ENCODE measurements around the gene EML6.

EML6 gene

DNA sequence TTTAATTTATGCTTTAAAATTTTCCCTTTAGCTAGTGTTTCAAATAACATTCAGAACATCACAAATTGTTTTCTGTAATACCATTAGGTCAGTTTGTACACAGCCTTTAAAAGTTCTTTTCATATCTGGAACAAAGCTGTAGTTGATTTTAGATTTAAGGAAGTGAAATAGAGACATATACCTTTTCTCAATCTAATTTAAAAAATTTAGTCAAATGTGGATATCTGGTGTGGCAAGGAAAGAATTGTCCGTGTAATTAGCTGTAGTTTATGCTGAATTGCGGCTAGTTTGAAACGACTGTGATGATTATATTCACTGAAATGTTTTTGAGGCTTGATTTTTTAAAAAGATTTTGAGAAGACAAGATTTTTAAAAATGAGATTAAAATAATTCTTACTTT lies 59.9 kb downstream of the EML6 start:
- no peak for DNase-seq

DNA sequence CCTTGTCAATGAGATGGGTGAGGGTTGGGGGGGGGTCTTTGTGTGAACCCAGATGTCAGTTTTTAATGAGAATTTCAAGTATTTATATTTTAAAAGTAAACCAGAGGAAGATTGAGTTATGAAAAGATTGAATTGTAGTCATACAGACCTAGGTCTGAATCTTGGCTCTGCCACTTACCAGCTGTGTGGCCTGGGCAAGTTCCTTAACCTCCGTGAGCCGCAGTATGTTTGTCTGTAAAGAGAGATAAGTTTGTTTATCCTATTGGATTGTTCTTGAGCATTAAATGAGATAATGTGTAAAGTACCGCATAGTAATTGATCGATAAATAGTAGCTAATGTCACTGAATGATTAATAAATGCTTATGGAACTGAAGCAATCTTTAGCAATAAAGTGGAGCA lies 63.8 kb downstream of the EML6 start:
- DNase-seq, result no peak
- in situ Hi-C loops (cut with MboI; ENCODE audit: low pct_unique_long_range_greater_than_20kb, low sequenced_read_pairs), result no loop called here

More for the DNA sequence above, 59.9 kb downstream of the EML6 start:
- in situ Hi-C loops (cut with MboI; ENCODE audit: low pct_unique_long_range_greater_than_20kb, low sequenced_read_pairs), result no loop called here

DNA sequence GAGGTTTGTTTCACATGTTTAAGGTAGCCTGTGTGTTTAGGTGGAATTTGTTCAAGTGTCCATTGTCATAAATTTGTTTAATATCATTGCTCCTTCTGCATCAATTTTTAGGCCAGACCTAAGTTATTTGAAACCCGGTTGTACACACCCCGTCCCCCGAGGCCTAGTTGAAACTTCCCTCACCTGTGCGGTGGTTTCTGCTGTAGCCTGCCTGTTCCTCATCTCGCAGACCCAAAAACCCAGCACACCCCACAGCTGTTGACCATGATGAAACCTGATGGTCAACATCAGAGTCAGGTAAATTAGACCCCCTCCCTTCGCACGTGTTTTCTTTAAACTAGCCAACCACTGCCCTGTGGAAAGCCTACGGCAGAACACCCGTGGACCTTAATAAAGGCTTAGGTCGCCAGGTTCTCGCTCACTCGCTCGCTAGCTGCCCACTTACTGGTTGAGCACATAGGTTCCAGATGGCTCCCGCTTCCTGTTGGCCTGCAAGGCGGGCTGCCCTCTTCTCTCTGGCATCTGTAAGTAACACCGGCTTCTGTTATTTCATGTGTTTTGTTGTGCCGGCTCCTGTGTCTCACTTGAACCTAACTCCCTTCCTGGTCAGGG lies 64.4 kb downstream of the EML6 start:
- in situ Hi-C loops (cut with MboI; ENCODE audit: low pct_unique_long_range_greater_than_20kb, low sequenced_read_pairs), result no loop called here
- no peak for DNase-seq

DNA sequence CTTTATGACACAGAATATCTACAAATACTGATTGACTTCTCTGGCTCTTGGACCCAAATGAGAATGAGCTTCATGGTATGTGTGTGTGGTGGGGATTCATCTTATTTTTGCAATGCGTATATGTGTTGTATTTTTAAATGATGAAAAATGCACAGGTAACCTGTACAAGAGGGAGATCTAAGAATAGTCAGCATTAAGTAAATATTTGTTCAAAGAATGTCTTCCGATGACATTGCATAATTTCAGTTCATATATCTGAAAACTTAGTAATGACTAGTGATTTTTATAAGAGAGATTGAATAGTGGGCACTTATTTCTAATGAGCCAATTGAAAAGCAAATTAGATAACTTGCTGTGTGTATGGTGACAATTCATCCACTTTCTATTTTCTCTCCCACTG lies 66.4 kb downstream of the EML6 start:
- in situ Hi-C loops (cut with MboI; ENCODE audit: low pct_unique_long_range_greater_than_20kb, low sequenced_read_pairs), result no loop called here
- no peak for DNase-seq

DNA sequence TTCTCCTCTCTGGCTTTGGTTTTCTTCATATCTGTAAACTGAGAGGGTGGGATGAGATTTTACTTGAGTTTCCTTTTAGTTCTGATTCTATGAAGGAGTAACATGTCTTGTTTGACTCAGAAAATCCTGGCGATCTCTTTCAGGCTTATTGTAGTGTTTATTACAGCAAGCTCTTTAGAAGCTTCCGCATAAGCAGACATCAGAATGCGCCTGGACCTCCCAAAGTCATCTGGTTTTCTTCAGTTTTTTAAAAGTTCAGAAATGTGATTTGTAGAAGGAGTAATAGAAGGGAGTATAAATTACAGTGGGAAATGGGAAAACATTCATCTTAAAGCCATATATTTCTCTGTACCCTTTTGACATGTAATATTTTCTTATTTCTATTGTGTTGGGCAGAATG lies 68.4 kb downstream of the EML6 start:
- no peak for DNase-seq
- in situ Hi-C loops (cut with MboI; ENCODE audit: low pct_unique_long_range_greater_than_20kb, low sequenced_read_pairs), result no loop called here

DNA sequence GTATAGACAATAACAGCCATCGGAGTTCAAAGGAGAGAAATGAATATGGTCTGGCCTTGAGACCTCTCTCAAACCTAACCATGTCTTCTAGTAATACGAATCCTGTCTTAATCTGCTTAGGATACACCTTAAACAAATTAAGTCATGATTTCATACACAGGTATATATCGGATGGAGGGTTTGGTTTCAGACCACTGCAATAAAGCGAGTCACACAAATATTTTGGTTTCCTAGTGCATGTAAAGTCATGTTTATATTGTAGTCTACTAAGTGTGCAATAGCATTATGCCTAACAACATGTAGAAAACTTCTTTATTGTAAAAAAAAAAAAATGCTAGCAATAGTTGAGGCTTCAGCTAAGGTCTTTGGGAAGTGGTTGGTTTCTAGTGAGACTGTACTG lies 73.8 kb downstream of the EML6 start:
- in situ Hi-C loops (cut with MboI; ENCODE audit: low pct_unique_long_range_greater_than_20kb, low sequenced_read_pairs), result no loop called here
- no peak for DNase-seq

DNA sequence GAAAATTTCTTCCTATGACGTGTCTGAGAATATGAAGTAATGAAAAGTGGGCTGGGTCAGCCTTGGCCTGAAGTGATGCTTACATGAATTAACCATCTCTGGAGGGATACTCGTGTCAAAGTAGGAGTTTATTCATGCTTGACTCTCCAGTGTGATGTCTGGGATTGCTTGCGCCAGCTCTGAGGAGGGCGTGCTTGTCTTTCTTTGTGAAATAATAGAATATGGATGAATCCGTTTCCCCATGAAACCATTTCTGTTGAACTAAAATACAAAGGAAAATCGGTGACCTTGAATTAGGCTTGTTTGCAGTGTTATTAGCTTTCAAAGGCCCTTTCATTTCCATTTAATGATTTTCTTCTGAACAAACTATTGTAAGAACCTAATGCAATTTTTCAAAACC lies 77.9 kb downstream of the EML6 start:
- DNase-seq, result no peak

DNA sequence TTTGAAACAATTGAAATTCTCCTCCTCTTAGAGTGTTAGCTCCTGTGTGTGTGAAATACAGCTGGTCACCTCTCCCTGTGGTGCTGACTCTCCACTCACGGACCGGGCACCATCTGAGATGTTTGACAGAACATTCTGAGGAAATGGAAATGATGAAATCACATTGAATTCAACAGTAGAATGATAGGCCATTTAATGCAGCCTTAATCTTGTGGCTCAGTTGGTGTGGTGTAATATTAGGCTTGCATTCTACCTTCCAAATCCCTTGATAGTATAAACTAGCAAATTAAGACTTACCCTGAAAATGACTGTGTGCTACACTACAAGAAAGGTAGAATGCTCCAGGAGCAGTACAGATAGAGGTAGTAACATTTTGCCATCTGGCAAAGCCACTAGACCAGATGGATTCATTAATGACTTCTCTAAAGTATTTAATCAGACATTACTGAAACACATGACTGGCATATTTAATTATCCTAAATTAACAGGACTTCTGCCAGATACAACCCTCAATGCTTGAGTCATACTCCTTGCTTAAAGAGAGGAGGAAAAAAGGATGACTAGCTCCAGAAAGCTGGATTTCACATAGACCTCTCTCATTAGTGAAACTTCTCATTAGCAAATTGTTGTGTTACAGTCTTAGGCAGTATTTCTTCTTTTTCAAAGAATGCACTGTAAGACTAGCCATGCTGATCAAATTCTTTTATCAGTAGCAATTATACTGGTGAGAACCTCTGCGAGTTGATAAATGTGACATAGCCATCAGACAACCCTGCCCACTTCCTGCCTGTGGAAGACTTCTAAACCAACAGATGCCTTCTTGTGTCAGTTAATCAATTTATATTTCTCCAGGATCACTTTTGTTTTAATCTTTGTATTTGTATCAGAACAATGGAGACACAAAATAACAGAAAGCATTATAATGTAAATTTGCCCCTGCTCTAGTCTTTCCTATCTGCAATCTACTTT lies 80.6 kb downstream of the EML6 start:
- peak; percentile 9 for DNase-seq
- in situ Hi-C loops (cut with MboI; ENCODE audit: low pct_unique_long_range_greater_than_20kb, low sequenced_read_pairs), result no loop called here

More for the DNA sequence above, 77.9 kb downstream of the EML6 start:
- in situ Hi-C loops (cut with MboI; ENCODE audit: low pct_unique_long_range_greater_than_20kb, low sequenced_read_pairs), result no loop called here

DNA sequence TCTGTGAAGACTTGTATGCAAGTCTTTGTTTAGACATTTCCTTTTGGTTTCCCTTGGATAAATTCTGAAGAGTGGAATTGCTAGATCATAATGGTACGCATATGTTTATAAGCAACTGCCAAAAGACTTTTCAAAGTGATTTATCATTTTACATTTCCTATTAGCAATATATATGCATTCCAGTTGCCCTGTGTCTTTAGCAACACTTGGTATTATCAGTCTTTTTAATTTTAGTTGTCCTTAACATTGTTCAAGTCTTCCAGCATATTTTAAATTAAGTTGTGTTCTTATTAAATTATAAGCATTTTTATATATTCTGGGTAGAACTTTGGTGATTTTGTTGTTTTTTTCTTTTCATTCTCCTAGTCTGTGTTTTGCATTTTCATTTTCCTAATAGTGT lies 81.8 kb downstream of the EML6 start:
- DNase-seq, result no peak
- in situ Hi-C loops (cut with MboI; ENCODE audit: low pct_unique_long_range_greater_than_20kb, low sequenced_read_pairs), result no loop called here

DNA sequence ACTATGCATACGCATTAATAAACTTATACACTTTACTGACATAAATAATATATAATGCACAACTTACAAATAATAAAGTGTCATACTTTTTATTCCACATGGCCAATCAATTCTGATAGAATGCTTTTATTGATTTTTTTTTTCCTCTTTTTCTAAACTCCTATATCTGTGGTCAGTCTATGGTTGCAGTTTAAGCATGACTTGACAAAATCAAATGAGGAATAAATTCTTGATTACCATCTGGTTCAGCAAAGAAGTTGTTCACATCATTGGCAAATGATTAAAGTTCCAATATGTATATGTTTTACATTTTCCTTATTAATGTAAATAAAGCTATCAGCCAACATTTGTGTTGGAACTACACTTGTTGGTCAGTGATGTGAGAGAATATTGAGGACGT lies 83.5 kb downstream of the EML6 start:
- in situ Hi-C loops (cut with MboI; ENCODE audit: low pct_unique_long_range_greater_than_20kb, low sequenced_read_pairs), result no loop called here
- DNase-seq, result no peak

DNA sequence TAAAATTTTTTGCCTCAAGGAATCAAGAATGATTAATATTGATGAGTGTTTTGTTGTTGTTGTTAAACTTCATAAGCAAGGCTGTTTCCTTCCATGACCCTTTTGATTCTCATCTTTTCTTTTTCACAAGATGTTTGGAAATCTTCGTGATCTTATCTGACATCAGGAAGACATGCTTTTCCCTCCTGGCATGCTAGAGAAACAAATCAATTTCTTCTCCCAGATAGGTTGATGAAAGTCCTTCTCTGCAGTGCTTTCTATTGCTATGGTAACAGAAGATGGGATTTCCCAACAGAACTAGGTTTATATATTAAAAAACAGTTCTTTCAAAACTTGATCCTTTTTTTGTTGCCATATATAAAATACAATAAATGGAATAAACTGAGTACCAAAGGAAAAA lies 85.2 kb downstream of the EML6 start:
- DNase-seq, result no peak
- in situ Hi-C loops (cut with MboI; ENCODE audit: low pct_unique_long_range_greater_than_20kb, low sequenced_read_pairs), result no loop called here

DNA sequence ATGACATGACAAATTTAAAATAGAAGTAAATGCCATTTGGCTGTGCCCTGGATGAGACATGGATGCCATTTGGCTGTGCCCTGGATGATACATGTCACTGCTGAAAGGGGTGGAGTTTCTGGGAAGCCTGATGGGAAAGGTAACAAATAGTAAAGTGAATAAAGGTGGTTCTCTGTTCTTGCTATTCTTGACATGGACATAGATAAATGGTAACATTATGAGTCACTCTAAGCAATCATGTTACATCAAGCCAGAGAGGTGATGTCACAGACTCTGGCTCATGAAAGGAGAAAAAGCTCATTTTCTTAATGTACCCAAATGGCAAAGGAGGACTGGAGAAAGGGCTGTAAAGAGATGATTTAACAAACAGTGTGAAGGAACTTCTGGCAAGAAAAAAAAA lies 86.4 kb downstream of the EML6 start:
- DNase-seq, result no peak
- in situ Hi-C loops (cut with MboI; ENCODE audit: low pct_unique_long_range_greater_than_20kb, low sequenced_read_pairs), result no loop called here

DNA sequence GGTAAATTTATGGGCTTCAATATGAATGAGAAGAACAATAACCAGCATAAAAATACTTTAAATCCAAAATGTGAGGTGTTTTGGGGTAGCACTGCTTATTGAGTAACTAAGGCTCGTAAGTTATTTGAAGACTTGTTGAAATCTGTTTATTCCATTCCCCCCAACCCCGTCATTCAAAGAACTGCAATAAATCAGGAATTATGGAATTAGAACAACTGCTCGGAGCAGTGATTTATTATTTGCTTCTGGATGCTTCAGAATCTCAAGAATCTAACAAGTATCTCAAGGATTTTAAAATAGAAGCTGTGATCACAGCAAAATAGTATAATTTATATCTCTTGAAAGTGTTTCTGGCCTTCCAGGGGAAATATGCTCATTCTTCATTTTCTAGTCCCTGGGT lies 86.8 kb downstream of the EML6 start:
- in situ Hi-C loops (cut with MboI; ENCODE audit: low pct_unique_long_range_greater_than_20kb, low sequenced_read_pairs), result no loop called here
- no peak for DNase-seq

DNA sequence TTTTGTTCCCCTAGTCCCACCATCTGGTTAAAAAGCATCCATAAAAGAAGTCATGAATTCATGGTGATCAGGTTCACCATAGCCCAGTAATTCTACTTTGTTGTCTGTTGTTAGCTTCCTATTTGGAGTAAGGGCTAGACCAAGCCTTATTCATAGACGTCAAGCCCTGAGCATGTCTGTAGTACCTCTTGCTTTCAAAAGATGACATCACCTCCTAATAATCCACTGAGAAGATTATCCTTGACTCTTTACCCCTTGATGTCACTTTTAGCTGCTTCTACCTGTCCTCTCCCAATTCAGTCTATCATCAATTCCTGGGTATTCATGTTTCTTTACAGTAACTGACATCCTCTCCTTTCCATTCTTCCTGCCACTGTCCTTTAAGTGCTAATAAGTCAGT lies 90.1 kb downstream of the EML6 start:
- no peak for DNase-seq
- in situ Hi-C loops (cut with MboI; ENCODE audit: low pct_unique_long_range_greater_than_20kb, low sequenced_read_pairs), result no loop called here

DNA sequence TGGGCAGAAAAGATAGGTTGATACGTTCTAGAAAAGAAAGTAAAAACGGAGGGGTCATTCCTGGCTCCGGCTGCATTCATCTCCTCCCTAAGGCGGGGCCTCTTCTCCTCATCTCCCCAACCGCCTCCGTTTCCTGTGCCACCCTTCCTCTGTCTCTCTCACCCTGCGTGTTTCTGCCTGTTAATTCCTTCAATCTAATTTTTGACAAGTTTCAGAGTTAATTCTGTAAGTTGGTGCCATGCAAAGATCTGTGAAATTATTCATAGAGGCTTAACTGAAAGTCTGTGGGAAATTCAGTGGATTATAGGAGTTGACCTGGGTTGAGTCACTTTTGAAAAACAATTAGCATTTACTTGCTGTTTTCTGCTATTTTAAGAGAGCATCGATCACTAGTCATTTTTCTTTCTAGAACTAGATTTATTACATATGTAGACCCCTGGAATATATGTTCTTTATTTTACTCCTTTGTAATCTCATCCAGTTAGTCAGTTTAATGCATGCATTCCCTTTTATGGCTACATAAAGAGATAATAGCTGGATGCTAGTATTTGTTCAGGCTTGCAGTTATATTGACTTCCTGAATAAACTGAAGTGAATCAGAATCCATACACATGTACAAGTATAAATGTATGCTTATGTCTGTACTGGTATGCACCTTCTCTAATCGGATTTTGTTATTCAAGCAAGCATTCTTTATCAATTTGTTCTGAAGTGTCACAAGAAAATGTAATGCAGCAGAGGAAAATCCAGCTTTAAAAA lies 91.1 kb downstream of the EML6 start:
- no peak for DNase-seq
- in situ Hi-C loops (cut with MboI; ENCODE audit: low pct_unique_long_range_greater_than_20kb, low sequenced_read_pairs), result no loop called here

DNA sequence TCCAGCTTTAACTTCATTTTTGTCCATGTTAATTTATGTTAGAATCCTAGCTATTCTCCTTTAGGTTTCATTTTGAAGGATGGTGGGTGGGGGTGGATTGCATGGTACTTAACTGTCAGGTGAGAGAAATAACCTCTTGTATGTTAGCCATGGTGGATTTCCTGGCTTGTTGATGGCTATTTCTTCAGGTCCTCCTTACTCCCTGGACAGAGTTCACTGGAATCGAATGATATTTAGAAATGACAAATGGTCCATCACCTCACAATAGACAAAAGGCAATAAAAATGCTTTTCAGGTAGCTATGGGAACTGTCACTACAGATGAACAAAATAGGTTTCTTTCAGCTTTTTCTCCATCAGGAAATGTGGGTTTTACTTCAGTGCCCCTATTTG lies 91.7 kb downstream of the EML6 start:
- in situ Hi-C loops (cut with MboI; ENCODE audit: low pct_unique_long_range_greater_than_20kb, low sequenced_read_pairs), result no loop called here
- no peak for DNase-seq

DNA sequence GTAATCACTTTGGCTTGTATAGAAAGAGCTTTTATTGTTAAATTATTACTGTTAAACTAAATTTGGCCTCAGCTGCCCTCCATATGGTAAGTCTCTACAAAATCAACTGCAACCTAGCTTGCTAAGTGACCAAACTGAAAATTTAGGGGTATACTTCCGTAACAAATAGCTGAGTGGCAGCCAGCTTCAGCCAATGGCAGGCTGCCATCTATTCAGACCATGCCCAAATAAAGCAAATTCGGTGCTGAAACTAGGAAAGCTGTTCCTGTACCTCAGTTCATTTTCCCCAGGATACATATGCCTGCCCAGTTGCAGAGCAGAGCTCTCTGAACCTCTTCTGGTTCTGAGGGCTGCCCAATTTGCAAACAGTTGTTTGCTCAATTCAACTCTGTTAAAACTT lies 94.8 kb downstream of the EML6 start:
- in situ Hi-C loops (cut with MboI; ENCODE audit: low pct_unique_long_range_greater_than_20kb, low sequenced_read_pairs), result no loop called here
- no peak for DNase-seq

DNA sequence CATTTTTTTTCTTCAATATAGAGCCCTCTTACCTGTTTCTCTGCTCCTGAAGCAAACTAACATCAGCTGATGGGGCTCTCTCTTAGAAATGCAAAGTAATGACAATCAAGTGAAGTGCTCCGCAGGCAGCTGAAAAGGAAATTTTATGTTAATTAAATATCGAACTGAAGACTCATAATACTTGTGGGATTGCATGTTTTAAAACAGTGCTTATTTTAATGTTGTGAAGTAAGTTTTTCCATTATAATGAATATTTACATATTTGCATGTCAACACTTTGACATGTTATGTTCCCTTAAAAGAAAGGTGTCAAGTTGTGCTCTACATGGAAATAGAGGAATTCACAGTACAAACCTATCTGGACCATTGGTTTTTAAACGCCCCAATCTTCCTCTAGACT lies 97.1 kb downstream of the EML6 start:
- in situ Hi-C loops (cut with MboI; ENCODE audit: low pct_unique_long_range_greater_than_20kb, low sequenced_read_pairs), result no loop called here

DNA sequence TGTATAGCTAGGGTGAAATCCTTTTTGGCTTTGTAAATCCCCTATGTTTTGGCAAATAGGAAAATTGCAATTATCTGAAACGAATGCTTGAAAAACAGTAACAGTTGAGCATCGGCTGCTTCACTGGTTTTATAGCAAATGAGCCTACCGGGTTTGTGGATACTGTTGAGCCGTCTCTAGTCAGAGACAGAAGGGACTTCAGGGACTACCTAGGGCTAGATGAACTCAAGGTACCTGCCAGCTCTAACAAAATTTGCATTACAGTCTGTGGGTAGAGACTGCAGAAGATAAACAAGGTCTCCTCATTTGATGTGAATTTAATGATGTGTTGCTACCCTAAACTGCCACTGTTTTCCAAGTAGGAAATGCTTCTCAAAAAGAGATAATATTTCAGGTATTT lies 101.1 kb downstream of the EML6 start:
- DNase-seq, result no peak
- in situ Hi-C loops (cut with MboI; ENCODE audit: low pct_unique_long_range_greater_than_20kb, low sequenced_read_pairs), result no loop called here

More for the DNA sequence above, 97.1 kb downstream of the EML6 start:
- DNase-seq, result no peak

DNA sequence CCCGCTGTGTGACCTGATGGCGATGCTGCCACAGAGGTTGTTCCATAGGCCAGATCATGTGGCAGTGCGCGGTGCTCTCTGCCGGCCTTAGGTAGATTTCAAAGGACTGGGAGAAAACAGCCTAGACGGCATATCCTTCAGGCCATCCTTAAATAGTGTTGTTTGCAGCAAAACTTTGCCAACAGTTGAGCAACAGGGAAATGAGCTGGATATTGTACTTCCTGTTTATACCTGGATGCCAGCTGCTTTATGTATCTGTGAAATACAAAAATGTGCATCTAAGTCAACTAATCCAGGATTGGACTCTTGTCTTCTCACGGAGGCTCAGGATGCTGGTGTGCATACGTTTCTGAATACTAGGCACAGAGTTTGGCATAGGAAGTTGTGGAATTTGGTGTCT lies 107.1 kb downstream of the EML6 start:
- in situ Hi-C loops (cut with MboI; ENCODE audit: low pct_unique_long_range_greater_than_20kb, low sequenced_read_pairs), result no loop called here
- no peak for DNase-seq

Measured in KBM-7 (cell line).